HG03469 (cell line): Measurements from ENCODE around the gene CHSY1.
"Not testable (repeated sequence)": the region's sequence is repeated elsewhere in the genome, so short reads cannot be mapped to it uniquely, and the experiment has no call there.

Experiments
- ATAC-seq: cut with Tn5 transposase; IDR thresholded peaks from one replicate; pipeline ENCODE4 v1.9.1; 2021; ENCODE audit warnings: mild to moderate bottlenecking, moderate library complexity, moderate number of reproducible peaks; ENCODE audit not compliant: unreplicated experiment

CHSY1 gene

DNA sequence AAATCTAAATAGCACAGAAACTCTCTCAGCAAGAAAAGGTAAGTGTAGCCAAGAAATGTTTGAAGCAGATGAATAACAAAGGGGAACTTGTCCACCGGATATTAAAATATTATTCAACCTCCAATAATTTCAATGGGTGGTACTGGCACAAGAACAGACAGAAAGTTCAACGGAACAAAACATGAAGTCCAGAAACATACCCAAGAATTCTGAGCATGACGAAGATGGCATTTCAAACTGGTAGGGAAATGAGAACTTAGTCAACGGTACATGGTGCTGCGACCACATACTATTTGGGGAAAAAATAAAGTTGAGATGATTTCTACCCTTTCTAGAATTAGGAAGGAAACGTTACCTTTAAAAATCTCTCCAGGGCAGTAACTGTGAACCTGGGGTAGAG, 5.5 kb downstream of the CHSY1 start:
- ATAC-seq = no peak

DNA sequence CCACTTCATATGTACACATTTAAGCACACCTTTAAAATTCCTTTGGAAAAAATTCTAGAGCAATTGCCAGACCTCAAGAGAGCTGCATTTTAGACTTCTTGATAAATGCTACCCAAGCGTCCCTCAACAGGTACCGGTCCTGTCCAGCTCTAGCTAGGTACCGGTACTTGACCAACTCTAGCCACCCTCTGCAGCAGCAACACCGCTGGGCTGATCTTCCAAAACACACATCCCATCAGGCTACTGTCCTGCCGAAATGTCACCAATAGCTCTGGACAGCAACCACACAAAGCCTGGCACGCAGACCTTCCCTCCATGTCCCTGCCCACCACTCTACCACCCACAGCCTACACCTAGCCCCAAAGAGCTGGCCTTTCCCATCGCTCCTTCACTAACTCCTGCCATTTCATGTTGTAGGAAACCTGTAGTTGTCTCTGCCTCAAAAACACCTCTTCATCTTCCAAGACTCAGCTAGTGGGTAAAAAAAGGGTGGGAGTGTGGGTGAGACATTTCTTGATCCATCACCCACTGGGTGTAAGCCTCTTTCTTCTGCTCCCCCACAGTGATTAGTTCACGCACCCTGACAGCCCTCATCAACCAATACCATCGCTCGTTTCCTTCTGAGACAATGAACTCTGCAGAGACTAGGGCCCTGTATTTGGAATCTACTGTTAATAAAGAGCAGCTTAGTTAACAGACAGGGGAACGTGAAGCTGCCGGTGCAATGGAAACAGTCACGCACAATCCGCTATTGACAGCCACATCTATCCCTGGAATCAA, 6.8 kb downstream of the CHSY1 start:
- ATAC-seq = no peak

DNA sequence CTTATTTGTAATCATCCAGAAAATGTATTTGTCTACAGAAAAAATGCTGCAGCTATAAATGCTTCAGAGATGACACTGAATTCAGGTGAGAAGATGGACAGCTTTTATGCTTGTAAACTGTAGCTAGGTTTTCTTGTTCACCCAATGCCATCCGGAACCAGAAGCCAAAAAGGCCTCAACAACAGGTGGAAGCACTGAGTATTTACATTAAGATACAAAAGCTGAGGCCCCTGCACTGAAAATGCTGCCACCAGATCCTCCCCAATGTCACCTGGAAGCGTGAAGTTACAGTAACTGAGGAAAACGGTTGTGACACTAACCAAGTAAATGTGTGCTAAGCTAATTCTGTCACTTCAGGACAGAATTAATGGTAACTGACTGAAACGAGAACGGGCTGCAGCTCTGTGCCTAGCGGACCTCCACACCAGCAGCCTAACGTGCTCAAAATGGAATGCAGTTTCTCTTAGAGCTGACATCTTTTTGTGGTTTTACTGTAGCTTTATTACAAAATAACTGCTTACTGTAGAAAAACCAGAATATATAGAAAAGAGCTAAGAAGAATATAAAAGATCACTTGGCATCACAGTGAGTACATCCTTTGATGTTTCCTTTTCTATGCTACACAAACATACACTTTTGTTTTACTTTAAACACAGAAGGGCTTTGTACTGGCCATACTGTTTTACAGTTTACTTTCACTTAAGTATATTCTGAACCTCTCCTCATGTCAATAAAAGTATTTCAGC, 7.6 kb downstream of the CHSY1 start:
- no peak for ATAC-seq

DNA sequence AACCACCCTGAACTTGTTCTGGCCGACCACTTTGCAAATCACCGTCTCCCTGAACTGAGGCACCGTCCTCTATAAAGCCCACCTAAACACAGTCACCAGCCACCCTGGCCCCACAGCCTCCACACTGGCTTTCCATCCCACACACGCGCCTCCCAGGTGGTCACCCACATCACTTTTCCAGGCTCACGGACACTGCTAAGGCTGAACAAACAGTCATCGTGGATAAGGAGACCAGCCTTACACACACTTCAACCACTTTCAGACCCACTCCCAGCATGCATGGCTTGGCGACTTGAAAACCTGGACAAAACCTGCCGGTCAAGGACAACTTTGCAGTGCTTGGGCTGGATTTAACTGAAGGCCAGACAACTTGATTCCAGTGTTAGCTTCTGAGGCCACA, 8.4 kb downstream of the CHSY1 start:
- no peak for ATAC-seq

DNA sequence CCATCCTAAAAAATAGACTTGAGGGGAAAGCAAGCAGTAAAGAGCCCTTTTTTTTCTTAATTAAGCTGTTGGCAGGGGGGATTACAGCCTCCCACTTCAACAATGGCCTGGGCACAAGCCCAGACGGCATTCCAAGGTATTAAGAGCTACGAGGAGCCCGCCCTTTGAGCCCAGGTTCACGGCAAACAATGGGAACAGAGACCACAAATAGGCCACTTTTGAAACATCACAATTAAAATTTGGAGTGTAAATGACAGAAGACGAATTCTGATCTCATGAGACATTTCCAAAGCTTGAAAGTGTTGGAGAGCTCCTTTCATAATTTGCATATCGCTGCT, 8.9 kb downstream of the CHSY1 start:
- ATAC-seq = no peak

DNA sequence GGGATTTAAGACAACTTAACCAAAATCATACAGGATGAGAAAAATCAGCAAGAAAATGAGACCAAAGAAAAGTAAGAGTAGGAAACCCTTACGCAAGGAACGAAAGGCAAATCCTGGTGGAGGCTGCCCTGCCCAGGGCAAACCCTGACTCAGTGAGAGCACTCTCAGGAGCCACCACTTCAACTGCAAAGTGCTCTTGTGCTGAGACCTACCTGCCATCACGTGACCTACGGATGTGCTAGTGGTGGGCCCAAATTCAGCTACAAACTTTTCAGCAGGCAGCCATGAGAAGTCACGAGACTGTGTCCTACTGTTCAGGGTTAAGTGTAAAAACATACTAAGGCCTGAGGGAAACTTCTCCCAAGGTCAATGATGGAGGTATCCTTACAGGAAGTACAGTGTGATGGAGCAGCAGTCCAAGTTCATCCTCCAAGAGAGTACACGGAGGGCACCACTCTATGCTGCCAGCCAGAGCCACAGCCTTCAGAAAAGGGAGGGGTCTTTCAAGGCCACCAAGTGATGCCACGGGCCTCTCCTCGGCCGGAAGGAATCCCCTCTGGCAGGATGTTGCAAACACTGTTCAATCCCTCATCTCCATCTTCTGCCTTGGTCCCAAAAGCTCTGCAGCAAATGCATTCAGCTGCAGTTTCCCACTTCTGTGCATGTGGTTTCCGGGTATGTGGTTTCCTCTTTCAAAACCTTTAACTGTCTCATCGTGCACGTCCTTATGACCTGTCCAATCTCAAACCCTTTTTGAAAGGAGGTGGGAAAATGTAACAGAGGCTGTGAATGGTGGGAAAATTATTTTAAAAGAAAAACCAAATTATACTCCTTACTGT, 9.5 kb downstream of the CHSY1 start:
- peak; percentile 58 for ATAC-seq

DNA sequence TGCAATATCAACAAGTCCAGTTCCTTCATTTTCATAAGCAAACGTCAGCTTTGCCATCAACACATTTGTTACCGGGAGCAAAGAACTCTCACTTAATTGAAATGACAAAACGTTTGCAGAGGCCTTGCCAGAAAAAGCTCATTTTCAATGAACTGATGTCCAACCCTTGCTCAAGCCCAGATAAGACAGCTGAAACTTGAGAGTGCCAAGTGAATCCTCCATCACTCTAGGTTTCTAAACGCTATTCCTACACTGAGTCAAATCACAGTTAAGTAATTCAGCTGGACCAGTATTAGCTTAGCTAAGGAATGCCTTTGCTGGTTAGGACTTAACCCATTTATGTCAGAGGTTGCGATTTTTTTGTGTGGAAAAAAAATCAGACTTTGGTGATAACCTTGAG, 11.5 kb downstream of the CHSY1 start:
- ATAC-seq = no peak

DNA sequence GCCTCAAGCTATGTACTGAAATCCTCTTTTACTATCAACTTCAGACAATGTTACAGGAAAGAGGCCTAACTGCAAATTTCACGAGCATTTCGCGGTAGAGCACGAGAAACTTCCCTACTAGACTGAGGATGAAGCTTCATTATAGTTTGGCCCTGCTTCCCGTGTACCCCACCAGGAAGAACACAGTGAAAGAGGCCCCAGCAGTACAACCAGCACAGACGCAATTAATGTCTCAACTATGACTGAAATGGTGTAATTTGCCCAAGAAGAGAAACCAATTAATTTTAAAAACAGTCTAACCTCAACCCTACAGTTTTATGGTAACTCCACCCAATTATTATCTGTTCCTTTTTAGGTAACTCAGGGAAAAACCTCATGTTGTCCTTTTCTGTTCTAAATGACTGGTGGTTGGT, 12.1 kb downstream of the CHSY1 start:
- ATAC-seq = no peak

DNA sequence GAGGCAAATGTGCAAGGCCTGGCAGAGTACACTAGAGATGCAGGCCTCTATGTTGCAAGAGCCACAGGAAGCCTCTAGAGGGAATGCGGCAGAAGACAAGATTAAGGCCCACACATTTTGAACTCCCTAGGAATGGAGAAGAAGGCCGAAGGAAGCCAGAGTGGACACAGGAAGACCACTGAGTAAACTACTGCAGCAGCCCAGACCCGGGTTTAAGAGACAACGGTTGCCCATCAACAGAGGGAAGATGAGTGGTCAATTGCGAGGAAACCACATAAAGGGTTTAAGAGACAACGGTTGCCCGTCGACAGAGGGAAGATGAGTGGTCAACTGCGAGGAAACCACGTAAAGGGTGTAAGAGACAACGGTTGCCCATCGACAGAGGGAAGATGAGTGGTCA, 14.6 kb downstream of the CHSY1 start:
- no peak for ATAC-seq

DNA sequence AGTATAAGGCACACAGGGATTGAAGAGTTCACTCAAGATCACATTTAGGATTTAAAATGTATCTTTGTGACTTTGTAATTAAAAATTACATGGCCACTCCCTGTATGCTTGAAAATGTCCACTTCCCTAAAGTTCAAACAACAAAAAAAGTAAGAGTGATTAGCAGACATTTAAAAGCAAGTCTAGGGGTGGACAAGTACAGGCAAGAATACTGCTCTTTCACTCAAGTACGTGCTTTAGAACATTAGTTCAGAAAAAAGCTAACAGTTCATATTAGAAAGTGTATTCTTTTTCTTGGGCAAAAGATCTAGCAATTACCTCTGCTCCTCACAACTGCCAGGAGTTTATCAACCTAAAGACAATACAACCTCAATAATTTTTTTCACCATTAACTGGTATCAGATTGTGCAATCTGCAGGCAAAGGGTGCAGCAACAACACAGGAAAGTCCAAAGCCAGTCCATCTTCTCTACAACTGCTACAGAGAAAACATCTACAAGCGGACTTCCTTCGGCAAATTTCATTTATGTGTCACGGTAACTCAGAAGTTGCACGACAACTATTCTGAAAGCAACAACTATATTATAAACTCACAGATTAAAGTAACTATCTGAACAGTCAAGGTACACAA, 18.1 kb downstream of the CHSY1 start:
- no peak for ATAC-seq

DNA sequence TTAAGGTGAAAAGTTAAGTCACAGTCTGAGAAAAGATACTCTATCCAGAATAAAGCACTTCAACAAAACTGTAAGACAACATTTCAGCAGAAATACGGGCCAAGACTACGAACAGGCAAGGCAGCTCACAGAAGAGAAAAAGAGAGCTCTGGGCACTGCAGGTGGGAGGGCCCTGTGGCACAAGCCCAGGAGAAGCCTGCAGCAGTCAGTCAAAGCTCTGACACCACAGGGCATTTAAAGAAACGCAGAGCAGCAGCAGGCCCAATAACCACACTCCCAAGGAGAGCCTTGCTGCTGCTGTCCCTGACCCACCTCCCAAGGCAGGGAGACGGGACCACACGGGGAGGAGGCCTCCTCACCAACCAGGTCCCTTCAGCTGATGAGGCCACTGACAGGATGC, 19.2 kb downstream of the CHSY1 start:
- ATAC-seq = no peak

DNA sequence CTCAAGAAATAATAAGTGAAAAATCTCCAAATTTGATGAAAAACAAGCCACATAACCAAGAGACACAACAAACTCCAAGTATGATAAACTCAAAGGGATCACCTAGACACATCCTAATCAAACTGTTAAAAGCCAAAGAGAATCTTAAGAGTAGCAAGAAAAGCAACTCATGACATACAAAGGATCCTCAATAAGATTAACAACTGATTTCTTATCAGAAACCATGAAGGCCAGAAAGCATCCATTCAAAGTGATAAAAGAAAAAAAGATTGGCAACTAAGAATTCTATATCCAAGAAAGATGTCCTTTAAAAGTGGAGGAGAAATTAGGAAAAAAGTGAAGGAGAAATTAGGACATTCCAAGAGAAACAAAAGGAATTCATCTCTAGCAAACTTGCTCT, 23.5 kb downstream of the CHSY1 start:
- ATAC-seq = no peak

DNA sequence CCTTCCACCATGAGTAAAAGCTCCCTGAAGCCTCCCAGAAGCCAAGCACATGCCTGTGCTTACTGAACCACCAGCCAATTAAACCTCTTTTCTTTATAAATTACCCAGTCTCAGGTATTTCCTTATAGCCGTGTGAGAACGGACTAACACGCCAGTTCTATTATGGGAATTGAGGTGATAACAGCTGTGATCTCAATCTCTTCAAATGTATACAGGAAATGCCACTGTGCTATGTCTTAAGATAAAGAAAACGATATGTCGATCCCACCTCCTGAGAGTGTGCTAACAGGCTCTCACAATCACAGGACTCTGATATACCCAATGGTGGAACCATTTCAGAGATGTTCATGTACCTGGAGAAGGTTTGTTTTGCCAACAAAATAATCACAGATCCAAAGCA, 26.2 kb downstream of the CHSY1 start:
- no peak for ATAC-seq

DNA sequence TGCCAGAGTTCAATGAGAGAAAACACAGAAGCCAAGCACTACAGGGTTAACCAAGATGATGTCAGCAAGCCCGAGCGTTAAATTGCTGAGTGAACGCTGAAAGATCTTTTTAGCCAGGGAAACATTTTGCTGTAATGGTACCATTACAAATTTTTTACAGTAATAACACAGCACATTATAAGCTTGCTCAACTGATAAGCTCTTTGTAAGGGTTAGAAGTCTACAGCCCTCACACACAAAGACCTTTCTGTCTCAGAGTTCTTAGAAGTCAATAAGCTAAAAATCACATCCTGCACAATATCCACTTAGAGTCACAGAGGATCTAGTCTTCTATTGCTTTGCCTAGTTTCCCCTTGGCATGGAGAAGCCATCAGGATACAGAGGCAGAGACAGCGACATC, 29.9 kb downstream of the CHSY1 start:
- no peak for ATAC-seq

DNA sequence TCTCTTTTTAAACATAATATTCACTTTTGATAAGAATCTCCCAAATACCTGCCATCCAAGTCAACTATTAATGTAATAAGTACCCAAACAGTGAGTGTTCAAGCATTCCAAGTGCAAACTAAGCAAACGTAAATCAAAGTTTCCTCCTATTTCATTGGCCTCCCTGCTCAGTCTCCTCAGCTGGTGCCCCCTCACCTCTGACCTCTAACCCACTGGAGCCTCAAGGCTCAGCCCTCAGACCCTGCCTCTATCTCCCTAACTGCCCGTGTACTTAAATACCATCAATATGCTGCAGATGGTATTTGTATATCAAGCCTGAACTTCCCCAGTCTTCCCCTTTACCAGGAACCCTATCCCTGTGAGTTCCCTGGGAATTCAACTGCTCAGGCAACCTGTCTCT, 31.8 kb downstream of the CHSY1 start:
- ATAC-seq = no peak

DNA sequence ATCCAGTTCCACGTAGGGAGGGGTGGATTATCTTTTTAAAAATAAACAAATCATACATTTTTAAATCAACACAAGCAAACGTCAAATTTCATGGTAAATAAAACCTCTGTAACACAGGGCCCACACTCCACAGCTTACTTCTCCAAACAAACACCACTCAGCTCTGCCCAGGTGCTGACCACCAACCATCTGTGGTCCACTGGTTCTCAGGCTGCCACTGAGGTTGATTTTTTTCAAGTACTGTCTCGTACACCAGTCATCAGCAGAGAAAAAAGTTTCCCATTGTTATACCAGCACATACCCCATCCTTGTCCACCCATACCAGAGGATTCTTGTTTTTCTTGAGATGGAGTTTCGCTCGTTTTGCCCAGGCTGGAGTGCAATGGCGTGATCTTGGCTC, 32.4 kb downstream of the CHSY1 start:
- ATAC-seq = no peak

DNA sequence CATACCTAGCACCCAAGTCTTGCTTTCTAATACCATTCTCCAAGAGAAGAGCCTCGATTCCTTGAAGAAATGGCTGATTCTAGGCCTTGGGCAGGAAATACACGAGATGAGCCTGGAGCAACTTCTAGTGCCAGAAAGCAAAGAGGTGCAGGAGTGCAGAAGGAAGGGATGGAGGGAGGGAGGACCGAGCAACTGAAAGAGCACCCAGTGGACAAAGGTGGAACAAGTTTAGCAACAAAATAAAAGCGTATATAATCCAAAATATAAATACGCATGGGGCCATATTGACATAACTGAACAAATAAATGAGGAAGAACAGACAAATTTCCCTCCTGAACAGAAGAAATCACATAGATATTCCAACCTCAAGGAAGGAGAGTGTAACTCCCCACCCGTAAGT, 34.4 kb downstream of the CHSY1 start:
- ATAC-seq = no peak

DNA sequence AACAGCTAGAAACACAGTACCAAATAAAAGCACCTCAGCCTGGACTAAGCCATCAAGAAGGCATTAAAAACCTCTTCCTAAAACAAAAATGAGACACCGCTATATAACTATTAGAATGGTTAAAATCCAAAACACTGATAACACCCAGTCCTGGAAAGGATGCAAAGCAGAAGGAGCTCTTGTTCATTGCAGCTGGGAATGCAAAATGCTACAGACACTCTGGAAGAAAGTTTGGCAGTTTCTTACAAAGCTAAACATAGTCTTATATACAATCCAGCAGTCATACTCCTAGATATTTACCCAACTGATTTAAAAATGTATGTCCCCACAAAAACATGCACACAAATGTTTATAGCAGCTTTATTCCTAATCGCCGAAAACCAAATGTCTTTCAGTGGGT, 35.7 kb downstream of the CHSY1 start:
- ATAC-seq = no peak

DNA sequence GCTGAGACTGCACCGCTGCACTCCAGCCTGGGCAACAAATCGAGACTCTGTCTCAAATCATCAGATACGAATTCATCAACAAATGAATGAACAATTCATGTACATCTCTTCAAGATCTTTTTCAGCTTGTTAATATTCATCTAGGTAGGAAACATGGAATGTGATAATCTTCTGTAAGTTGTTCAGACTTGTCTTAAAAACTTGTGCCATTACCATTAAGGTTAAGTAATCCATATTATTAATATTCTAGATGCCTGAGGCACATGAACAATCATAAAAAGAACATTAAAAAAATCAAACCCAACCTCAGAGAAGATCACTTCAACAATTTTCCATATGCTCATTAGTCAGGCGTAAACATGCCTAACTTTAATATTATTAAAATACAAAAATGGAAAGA, 36.2 kb downstream of the CHSY1 start:
- ATAC-seq = no peak

DNA sequence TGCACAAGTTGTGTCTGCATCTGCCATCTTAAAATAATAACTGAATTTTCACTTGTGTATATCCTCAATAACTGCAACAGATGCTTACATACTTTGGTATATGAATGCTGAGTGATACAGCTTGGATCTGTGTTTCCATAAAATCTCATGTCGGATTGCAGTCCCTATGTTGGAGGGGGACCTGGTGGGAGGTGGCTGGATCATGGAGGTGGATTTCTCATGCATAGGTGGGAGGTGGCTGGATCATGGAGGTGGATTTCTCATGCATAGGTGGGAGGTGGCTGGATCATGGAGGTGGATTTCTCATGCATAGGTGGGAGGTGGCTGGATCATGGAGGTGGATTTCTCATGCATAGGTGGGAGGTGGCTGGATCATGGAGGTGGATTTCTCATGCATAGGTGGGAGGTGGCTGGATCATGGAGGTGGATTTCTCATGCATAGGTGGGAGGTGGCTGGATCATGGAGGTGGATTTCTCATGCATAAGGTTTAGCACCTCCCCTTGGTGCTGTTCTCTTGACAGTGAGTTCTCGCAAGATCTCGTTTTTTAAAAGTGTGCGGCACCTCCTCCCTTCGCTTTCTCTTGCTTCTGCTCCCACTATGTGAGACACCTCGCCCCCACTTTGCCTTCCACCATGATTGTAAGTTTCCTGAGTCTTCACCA, 37.3 kb downstream of the CHSY1 start:
- ATAC-seq = not testable (repeated sequence)

DNA sequence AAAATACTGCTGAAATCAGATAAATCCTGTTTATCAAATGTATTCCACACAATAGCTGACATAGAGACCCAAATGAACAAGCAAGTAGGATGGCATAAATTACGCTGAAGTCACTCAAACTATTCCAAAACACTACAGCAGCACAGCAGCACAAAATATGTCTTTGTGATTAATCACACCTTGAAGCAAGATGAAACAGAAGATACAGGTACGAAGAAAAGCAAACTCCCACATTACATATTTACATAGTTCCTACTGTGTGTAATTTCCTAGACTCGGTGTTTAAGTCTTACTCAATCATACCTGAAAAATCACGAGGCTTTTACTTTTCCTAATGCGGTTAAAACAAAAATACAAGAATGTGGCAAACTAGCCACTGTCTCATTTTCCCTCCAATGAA, 38.3 kb downstream of the CHSY1 start:
- ATAC-seq = no peak
